Measurements from ENCODE around the gene MYO3B. TPM values are rescaled to one million over a fixed set of nuclear protein-coding genes. Genes with fewer than 3 reads are reported as not detected.

Gene MYO3B
- total RNA-seq, 1 experiment from 2014 or later = 0.63 TPM

GRCh38 chr2:170505631-170506275 lies 327.8 kb downstream of the MYO3B start:
- Histone ChIP-seq H3K23me2 (ENCODE audit: insufficient read length, low read depth, low read length, poor library complexity, severe bottlenecking) (peaks cover 6% of the 10 kb centered on the region), H2BK120ac (ENCODE audit: low read depth, low read length, poor library complexity, severe bottlenecking) (no peak overlapping the region), H3K9ac (ENCODE audit: extremely low read depth, insufficient read length, low read length) (no peak overlapping the region), H4K5ac (ENCODE audit: insufficient read length, low read depth, low read length) (no peak overlapping the region), H3K4ac (ENCODE audit: low read depth, low read length) (no peak overlapping the region), H3K14ac (ENCODE audit: insufficient read depth, low read length) (no peak overlapping the region), H2BK12ac (ENCODE audit: insufficient read length, low read depth, low read length) (no peak overlapping the region), H3K79me2 (ENCODE audit: insufficient read depth, low read length) (no peaks in the 10 kb centered on the region), H2AK5ac (ENCODE audit: insufficient read length, low read length) (no peak overlapping the region), H3K23ac (ENCODE audit: insufficient read length, low read depth, low read length) (no peak overlapping the region), H3K56ac (ENCODE audit: insufficient read length, low read depth, low read length) (no peak overlapping the region), H3K27me3 (ENCODE audit: insufficient read depth, low read length) (no peaks in the 10 kb centered on the region), H2BK20ac (ENCODE audit: low read depth, low read length, poor library complexity, severe bottlenecking) (no peak overlapping the region), H4K8ac (replicated peaks; ENCODE audit: insufficient read length, low read depth, low read length) (no peak overlapping the region), H3T11ph (ENCODE audit: low read length) (no peak overlapping the region), H3K9me3 (ENCODE audit: control insufficient read depth, low read depth, low read length) (no peaks in the 10 kb centered on the region), H4K91ac (ENCODE audit: insufficient read length, low read depth, low read length) (no peak overlapping the region), H3K4me2 (ENCODE audit: insufficient read depth, insufficient read length, low read length) (no peak overlapping the region), H3K18ac (ENCODE audit: insufficient read length, low read depth, low read length) (no peak overlapping the region), H2BK15ac (ENCODE audit: low read depth, low read length) (no peak overlapping the region), H3K4me1 (ENCODE audit: insufficient read depth, low read length) (peaks cover 27% of the 10 kb centered on the region), H2BK5ac (ENCODE audit: insufficient read length, low read length) (no peak overlapping the region), H4K20me1 (ENCODE audit: control insufficient read depth, insufficient read depth, insufficient read length) (no peaks in the 10 kb centered on the region), H3K27ac (ENCODE audit: insufficient read length, low read depth, low read length) (no peak overlapping the region), H3K79me1 (ENCODE audit: insufficient read depth, low read depth, low read length, poor library complexity, severe bottlenecking) (no peaks in the 10 kb centered on the region), H2AFZ (ENCODE audit: low read length) (no peak overlapping the region)
- H3K4me3 Mint-ChIP-seq = peak overlapping the region in 1 of 2 experiments; percentile 59; a peak in 2 of 5 replicates
- H3K36me3 Mint-ChIP-seq (ENCODE audit: insufficient read depth in 1 of 3, low read depth in 3 of 3) = no peaks in the 10 kb centered on the region
- TF ChIP-seq CTCF (conservative IDR thresholded peaks at IDR 0.05) = no peak
- peaks cover 31% of the 10 kb centered on the region for H3K27me3 Mint-ChIP-seq (ENCODE audit: low read depth)
- peaks cover 49 to 53% of the 10 kb centered on the region in 2 experiments for H3K4me1 Mint-ChIP-seq
- peak overlapping the region in 1 of 3 experiments; percentile 72; a peak in 1 of 7 replicates for H3K27ac Mint-ChIP-seq
- DNase-seq = no peak
- no peaks in the 10 kb centered on the region for H3K9me3 Mint-ChIP-seq
- WGBS (ENCODE audit: extremely low coverage, insufficient read length, low lambda C conversion rate) = no CpG with 5 or more reads among the region's 6 CpGs

Data from H9 (cell line).